ENCODE data around the gene CFAP20DC. TPM values are rescaled to one million over a fixed set of nuclear protein-coding genes. Genes with fewer than 3 reads are reported as not detected.

CFAP20DC gene
- total and polyA plus RNA-seq, 2 experiments from 2014 or later: 2.2 to 2.3 TPM

GRCh38 chr3:58835086-58835485 is 214.7 kb downstream of the CFAP20DC start:
- DNase-seq (ENCODE audit: low spot score): no peak
- H2AFZ ChIP-seq: no peak overlapping the region
- no peaks in the 10 kb centered on the region for H3K4me1 ChIP-seq (ENCODE audit: insufficient read depth)
- H3K27me3 ChIP-seq: no peaks in the 10 kb centered on the region
- H4K20me1 ChIP-seq (ENCODE audit: insufficient read depth, poor library complexity, severe bottlenecking): no peaks in the 10 kb centered on the region
- no peaks in the 10 kb centered on the region for H3K9me2 ChIP-seq (replicated peaks; ENCODE audit: insufficient read depth)
- H3K9me3 ChIP-seq (ENCODE audit: low read depth): no peaks in the 10 kb centered on the region
- no peaks in the 10 kb centered on the region for H3K36me3 ChIP-seq (replicated peaks; ENCODE audit: insufficient read depth, low read depth)
- H3K79me2 ChIP-seq: no peaks in the 10 kb centered on the region
- no peak overlapping the region for H3K27ac ChIP-seq
- TF ChIP-seq EZH2 (IDR thresholded peaks at IDR 0.05; ENCODE audit: borderline replicate concordance): no peak
- no peak for TF ChIP-seq CTCF (IDR thresholded peaks at IDR 0.05; ENCODE audit: poor library complexity)
- no peak for TF ChIP-seq EZH2phosphoT487 (IDR thresholded peaks at IDR 0.05; ENCODE audit: low read depth, severe bottlenecking, unreplicated experiment)
- no peak overlapping the region for H3K4me3 ChIP-seq
- WGBS (ENCODE audit: low lambda C conversion rate, missing lambda C conversion rate): 75% methylated on average over 3 of the region's 3 CpGs
- H3K4me2 ChIP-seq: no peak overlapping the region

GRCh38 chr3:58833491-58833890 is 216.3 kb downstream of the CFAP20DC start:
- 63% methylated on average over 1 of the region's 1 CpG for WGBS (ENCODE audit: low lambda C conversion rate, missing lambda C conversion rate)
- peak; percentile 26 for DNase-seq (ENCODE audit: low spot score)
- H3K9me2 ChIP-seq (replicated peaks; ENCODE audit: insufficient read depth): no peaks in the 10 kb centered on the region
- TF ChIP-seq EZH2phosphoT487 (IDR thresholded peaks at IDR 0.05; ENCODE audit: low read depth, severe bottlenecking, unreplicated experiment) (no peak), EZH2 (IDR thresholded peaks at IDR 0.05; ENCODE audit: borderline replicate concordance) (no peak), CTCF (IDR thresholded peaks at IDR 0.05; ENCODE audit: poor library complexity) (no peak)
- no peak overlapping the region for H3K4me2 ChIP-seq
- H4K20me1 ChIP-seq (ENCODE audit: insufficient read depth, poor library complexity, severe bottlenecking): no peaks in the 10 kb centered on the region
- no peaks in the 10 kb centered on the region for H3K27me3 ChIP-seq
- no peak overlapping the region for H3K4me3 ChIP-seq
- H3K36me3 ChIP-seq (replicated peaks; ENCODE audit: insufficient read depth, low read depth): no peaks in the 10 kb centered on the region
- no peaks in the 10 kb centered on the region for H3K9me3 ChIP-seq (ENCODE audit: low read depth)
- no peak overlapping the region for H2AFZ ChIP-seq
- peak overlapping the region; percentile 14 for H3K27ac ChIP-seq
- no peaks in the 10 kb centered on the region for H3K79me2 ChIP-seq
- no peaks in the 10 kb centered on the region for H3K4me1 ChIP-seq (ENCODE audit: insufficient read depth)

- Histone ChIP-seq H3K4me2 (no peak overlapping the region), H3K36me3 (replicated peaks; ENCODE audit: insufficient read depth, low read depth) (no peaks in the 10 kb centered on the region), H4K20me1 (ENCODE audit: insufficient read depth, poor library complexity, severe bottlenecking) (no peaks in the 10 kb centered on the region), H2AFZ (no peak overlapping the region), H3K9me3 (ENCODE audit: low read depth) (no peaks in the 10 kb centered on the region), H3K4me3 (no peak overlapping the region), H3K27ac (no peak overlapping the region), H3K9me2 (replicated peaks; ENCODE audit: insufficient read depth) (no peaks in the 10 kb centered on the region), H3K79me2 (no peaks in the 10 kb centered on the region), H3K4me1 (ENCODE audit: insufficient read depth) (peaks cover 7% of the 10 kb centered on the region), H3K27me3 (no peaks in the 10 kb centered on the region)
- no peak for DNase-seq (ENCODE audit: low spot score)
- 88% methylated on average over 4 of the region's 4 CpGs for WGBS (ENCODE audit: low lambda C conversion rate, missing lambda C conversion rate)
- TF ChIP-seq CTCF (IDR thresholded peaks at IDR 0.05; ENCODE audit: poor library complexity) (no peak), EZH2phosphoT487 (IDR thresholded peaks at IDR 0.05; ENCODE audit: low read depth, severe bottlenecking, unreplicated experiment) (no peak), EZH2 (IDR thresholded peaks at IDR 0.05; ENCODE audit: borderline replicate concordance) (no peak)
Measured at GRCh38 chr3:58829321-58830000, 220.4 kb downstream of the CFAP20DC start.
